GM20000 (cell line): ENCODE results near the gene KRT34.
A peak's percentile ranks its signal among the peaks of the same experiment; 100 is the strongest.

Source experiments
- DNase-seq: peaks from one replicate; pipeline ENCODE4 v3.0.0; 2012; ENCODE audit warnings: low spot score
- TF ChIP-seq, protein P1 (sequence below): IDR thresholded peaks from 2 replicates; pipeline ENCODE4 v1.5.1; 2012; ENCODE audit warnings: mild to moderate bottlenecking, control low read depth; ENCODE audit errors: extremely low read depth, missing control alignments

Gene KRT34

GRCh38 chr17:41333836-41334235 lies 48.3 kb downstream of the KRT34 start:
- TF ChIP-seq, protein P1, sequence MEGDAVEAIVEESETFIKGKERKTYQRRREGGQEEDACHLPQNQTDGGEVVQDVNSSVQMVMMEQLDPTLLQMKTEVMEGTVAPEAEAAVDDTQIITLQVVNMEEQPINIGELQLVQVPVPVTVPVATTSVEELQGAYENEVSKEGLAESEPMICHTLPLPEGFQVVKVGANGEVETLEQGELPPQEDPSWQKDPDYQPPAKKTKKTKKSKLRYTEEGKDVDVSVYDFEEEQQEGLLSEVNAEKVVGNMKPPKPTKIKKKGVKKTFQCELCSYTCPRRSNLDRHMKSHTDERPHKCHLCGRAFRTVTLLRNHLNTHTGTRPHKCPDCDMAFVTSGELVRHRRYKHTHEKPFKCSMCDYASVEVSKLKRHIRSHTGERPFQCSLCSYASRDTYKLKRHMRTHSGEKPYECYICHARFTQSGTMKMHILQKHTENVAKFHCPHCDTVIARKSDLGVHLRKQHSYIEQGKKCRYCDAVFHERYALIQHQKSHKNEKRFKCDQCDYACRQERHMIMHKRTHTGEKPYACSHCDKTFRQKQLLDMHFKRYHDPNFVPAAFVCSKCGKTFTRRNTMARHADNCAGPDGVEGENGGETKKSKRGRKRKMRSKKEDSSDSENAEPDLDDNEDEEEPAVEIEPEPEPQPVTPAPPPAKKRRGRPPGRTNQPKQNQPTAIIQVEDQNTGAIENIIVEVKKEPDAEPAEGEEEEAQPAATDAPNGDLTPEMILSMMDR = no peak

GRCh38 chr17:41333098-41333497 lies 49.0 kb downstream of the KRT34 start:
- no peak for DNase-seq
- TF ChIP-seq, protein P1 = no peak

More at GRCh38 chr17:41333836-41334235, 48.3 kb downstream of the KRT34 start:
- no peak for DNase-seq

GRCh38 chr17:41332239-41332638 lies 49.9 kb downstream of the KRT34 start:
- TF ChIP-seq, protein P1 = no peak
- no peak for DNase-seq

- TF ChIP-seq, protein P1 = no peak
- no peak for DNase-seq
Measured at GRCh38 chr17:41331606-41332005, 50.5 kb downstream of the KRT34 start.

DNA sequence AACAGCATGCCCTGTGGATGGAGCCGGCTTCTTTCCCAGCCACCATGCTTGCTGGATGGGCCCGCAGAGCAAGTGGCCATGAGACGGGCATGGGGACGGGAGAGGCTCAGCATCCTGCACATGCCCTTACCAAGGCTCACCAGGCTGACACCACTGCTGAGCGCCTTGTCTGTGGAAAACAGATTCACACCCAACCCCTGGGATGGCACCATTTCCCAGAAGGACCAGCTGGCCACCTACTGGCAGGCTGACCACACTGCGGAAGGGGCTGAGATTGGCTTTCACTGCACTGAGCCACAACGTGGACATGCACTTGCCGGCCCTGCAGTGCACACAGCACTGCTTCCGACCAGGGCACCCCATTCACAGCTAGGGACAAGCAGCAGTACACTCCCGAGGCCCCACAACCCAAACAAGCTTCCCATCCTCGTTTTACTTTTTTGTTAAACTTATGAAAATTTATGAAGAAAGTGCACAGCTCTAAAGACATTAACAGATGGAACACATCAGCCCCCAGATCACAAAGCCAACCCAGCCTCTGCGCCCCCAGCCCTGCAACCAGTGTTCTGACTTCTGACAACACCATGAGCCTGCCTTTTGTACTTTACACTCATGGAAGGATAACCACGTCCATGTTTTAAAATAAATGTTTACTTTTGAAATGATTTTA lies 52.7 kb downstream of the KRT34 start:
- TF ChIP-seq, protein P1 = peak; percentile 9
- DNase-seq = no peak

- DNase-seq = no peak
Measured at GRCh38 chr17:41328207-41328606, 53.9 kb downstream of the KRT34 start.

More at GRCh38 chr17:41328207-41328606, 53.9 kb downstream of the KRT34 start:
- TF ChIP-seq, protein P1 = no peak
